ENCODE measurements around the gene SH3BGRL. TPM values are rescaled to one million over a fixed set of nuclear protein-coding genes. Genes with fewer than 3 reads are reported as not detected.
"Not testable (repeated sequence)": the region's sequence is repeated elsewhere in the genome, so short reads cannot be mapped to it uniquely, and the experiment has no call there.

SH3BGRL gene
- total RNA-seq, 4 donors from 2014 or later: 37.0 to 97.5 (median 68.1) TPM

GRCh38 chrX:81336455-81337152 is 134.7 kb downstream of the SH3BGRL start:
- Histone ChIP-seq H3K9me3 (no peaks in the 10 kb centered on the region), H3K36me3 (no peaks in the 10 kb centered on the region), H3K27me3 (no peaks in the 10 kb centered on the region), H3K4me3 (no peak overlapping the region), H3K4me1 (no peaks in the 10 kb centered on the region), H3K27ac (peak overlapping the region in 1 of 4 donors; percentile 37)
- WGBS, 2 donors (ENCODE audit: low coverage in 1 of 2): 71% methylated on average over 4 of the region's 4 CpGs; no CpG with 5 or more reads in 1 of the 2 donors
- no peak for DNase-seq
- TF ChIP-seq POLR2AphosphoS5 (IDR thresholded peaks at IDR 0.05): no peak
- TF ChIP-seq, protein P1, sequence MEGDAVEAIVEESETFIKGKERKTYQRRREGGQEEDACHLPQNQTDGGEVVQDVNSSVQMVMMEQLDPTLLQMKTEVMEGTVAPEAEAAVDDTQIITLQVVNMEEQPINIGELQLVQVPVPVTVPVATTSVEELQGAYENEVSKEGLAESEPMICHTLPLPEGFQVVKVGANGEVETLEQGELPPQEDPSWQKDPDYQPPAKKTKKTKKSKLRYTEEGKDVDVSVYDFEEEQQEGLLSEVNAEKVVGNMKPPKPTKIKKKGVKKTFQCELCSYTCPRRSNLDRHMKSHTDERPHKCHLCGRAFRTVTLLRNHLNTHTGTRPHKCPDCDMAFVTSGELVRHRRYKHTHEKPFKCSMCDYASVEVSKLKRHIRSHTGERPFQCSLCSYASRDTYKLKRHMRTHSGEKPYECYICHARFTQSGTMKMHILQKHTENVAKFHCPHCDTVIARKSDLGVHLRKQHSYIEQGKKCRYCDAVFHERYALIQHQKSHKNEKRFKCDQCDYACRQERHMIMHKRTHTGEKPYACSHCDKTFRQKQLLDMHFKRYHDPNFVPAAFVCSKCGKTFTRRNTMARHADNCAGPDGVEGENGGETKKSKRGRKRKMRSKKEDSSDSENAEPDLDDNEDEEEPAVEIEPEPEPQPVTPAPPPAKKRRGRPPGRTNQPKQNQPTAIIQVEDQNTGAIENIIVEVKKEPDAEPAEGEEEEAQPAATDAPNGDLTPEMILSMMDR (IDR thresholded peaks at IDR 0.05): no peak
- intact Hi-C loops (cut with DNase I; ENCODE audit: low total_unique reads) (no loop called here), in situ Hi-C loops (cut with MboI; ENCODE audit: low pct_ligation_motif_present in 1 of 4, low pct_unique_long_range_greater_than_20kb in 1 of 4, low sequenced_read_pairs in 3 of 4) (no loop called here)

- intact Hi-C loops (cut with DNase I; ENCODE audit: low total_unique reads) (no loop called here), in situ Hi-C loops (cut with MboI; ENCODE audit: low pct_ligation_motif_present in 1 of 4, low pct_unique_long_range_greater_than_20kb in 1 of 4, low sequenced_read_pairs in 3 of 4) (no loop called here)
- no peak overlapping the region for H3K4me3 ChIP-seq
- H3K4me1 ChIP-seq: no peaks in the 10 kb centered on the region
- H3K9me3 ChIP-seq: no peaks in the 10 kb centered on the region
- no peak for DNase-seq
- H3K27ac ChIP-seq: no peak overlapping the region
- no peaks in the 10 kb centered on the region for H3K27me3 ChIP-seq
- TF ChIP-seq, protein P1 (IDR thresholded peaks at IDR 0.05): no peak
- TF ChIP-seq POLR2A (IDR thresholded peaks at IDR 0.05): no peak
- TF ChIP-seq POLR2AphosphoS5 (IDR thresholded peaks at IDR 0.05): no peak
- no peak for TF ChIP-seq EP300 (IDR thresholded peaks at IDR 0.05; ENCODE audit: low read depth)
- H3K36me3 ChIP-seq: no peaks in the 10 kb centered on the region
- 70% methylated on average over 3 of the region's 3 CpGs; no CpG with 5 or more reads in 1 of the 2 donors for WGBS, 2 donors (ENCODE audit: low coverage in 1 of 2)
Observed at GRCh38 chrX:81337805-81338204, 135.9 kb downstream of the SH3BGRL start.

GRCh38 chrX:81338924-81339323 is 137.0 kb downstream of the SH3BGRL start:
- Histone ChIP-seq H3K27me3 (no peaks in the 10 kb centered on the region), H3K4me3 (no peak overlapping the region), H3K36me3 (no peaks in the 10 kb centered on the region), H3K27ac (no peak overlapping the region), H3K9me3 (no peaks in the 10 kb centered on the region), H3K4me1 (no peaks in the 10 kb centered on the region)
- intact Hi-C loops (cut with DNase I; ENCODE audit: low total_unique reads): no loop called here
- in situ Hi-C loops (cut with MboI; ENCODE audit: low pct_ligation_motif_present in 1 of 4, low pct_unique_long_range_greater_than_20kb in 1 of 4, low sequenced_read_pairs in 3 of 4): no loop called here
- no peak for DNase-seq
- WGBS, 2 donors (ENCODE audit: low coverage in 1 of 2): 98 to 100% methylated on average over 1 of the region's 1 CpG
- TF ChIP-seq POLR2AphosphoS5 (IDR thresholded peaks at IDR 0.05): no peak
- TF ChIP-seq POLR2A (IDR thresholded peaks at IDR 0.05): no peak
- no peak for TF ChIP-seq EP300 (IDR thresholded peaks at IDR 0.05; ENCODE audit: low read depth)
- TF ChIP-seq, protein P1 (IDR thresholded peaks at IDR 0.05): no peak

DNA sequence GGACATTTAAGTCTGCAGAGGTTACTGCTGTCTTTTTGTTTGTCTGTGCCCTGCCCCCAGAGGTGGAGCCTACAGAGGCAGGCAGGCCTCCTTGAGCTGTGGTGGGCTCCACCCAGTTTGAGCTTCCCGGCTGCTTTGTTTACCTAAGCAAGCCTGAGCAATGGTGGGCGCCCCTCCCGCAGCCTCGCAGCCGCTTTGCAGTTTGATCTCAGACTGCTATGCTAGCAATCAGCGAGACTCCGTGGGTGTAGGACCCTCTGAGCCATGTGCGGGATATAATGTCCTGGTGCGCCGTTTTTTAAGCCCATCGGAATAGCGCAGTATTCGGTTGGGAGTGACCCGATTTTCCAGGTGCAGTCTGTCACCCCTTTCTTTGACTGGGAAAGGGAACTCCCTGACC is 143.4 kb downstream of the SH3BGRL start:
- H3K4me3 ChIP-seq; H3K9me3 ChIP-seq; H3K36me3 ChIP-seq; H3K4me1 ChIP-seq; H3K27me3 ChIP-seq; intact Hi-C loops (cut with DNase I; ENCODE audit: low total_unique reads); DNase-seq; H3K27ac ChIP-seq; in situ Hi-C loops (cut with MboI; ENCODE audit: low pct_ligation_motif_present in 1 of 4, low pct_unique_long_range_greater_than_20kb in 1 of 4, low sequenced_read_pairs in 3 of 4): not testable (repeated sequence)
- WGBS, 2 donors (ENCODE audit: low coverage in 1 of 2): 94% methylated on average over 14 of the region's 14 CpGs; no CpG with 5 or more reads in 1 of the 2 donors

Other genes starting within 250 kb of the SH3BGRL start
- gene HMGN5, start 189 bp upstream of the SH3BGRL start, total RNA-seq: 1 to 10 TPM in 3 of 4 donors, not detected in 1; 3.0 to 6.1 (median 5.7) TPM

All from transverse colon (tissue), 4 donors.